Measurements from ENCODE around the gene ELMOD3. TPM values are rescaled to one million over a fixed set of nuclear protein-coding genes. Genes with fewer than 3 reads are reported as not detected.
"Not testable (repeated sequence)": the region's sequence is repeated elsewhere in the genome, so short reads cannot be mapped to it uniquely, and the experiment has no call there.

ELMOD3 gene
- total RNA-seq, 4 donors from 2014 or later: 17.4 to 21.5 (median 18.3) TPM

DNA sequence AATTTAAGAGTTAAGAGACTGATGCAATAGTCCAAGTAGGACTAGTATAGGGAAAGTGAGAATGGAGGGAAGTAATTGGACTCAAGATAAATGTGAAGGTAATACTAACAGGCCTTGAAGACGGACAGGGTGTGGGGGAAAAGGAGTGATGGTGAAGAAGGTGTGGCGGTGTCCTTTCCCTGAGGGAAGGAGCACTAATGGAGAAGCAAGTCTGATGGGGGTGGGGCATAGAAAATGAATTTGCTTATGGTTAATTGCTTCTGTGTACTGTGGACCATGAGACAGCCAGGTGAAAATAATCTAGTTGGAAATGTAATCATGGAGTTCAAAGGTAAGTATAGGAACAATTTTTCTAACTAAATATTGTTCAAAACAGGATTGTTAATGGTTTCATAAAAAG lies 19.6 kb upstream of the ELMOD3 start:
- Histone ChIP-seq H3K4me3 (no peak overlapping the region), H3K27me3 (no peaks in the 10 kb centered on the region), H3K9me3 (no peaks in the 10 kb centered on the region), H3K27ac (replicated peaks in 1 of 4) (no peak overlapping the region), H3K36me3 (no peaks in the 10 kb centered on the region), H3K4me1 (peaks cover 0 to 1% (median under 1%) of the 10 kb centered on the region in 4 donors)
- DNase-seq (ENCODE audit: extremely low spot score): no peak
- TF ChIP-seq POLR2A (IDR thresholded peaks at IDR 0.05; ENCODE audit: low read depth) (no peak), POLR2AphosphoS5 (IDR thresholded peaks at IDR 0.05) (no peak), EP300 (IDR thresholded peaks at IDR 0.05) (no peak)
- TF ChIP-seq, protein P1, sequence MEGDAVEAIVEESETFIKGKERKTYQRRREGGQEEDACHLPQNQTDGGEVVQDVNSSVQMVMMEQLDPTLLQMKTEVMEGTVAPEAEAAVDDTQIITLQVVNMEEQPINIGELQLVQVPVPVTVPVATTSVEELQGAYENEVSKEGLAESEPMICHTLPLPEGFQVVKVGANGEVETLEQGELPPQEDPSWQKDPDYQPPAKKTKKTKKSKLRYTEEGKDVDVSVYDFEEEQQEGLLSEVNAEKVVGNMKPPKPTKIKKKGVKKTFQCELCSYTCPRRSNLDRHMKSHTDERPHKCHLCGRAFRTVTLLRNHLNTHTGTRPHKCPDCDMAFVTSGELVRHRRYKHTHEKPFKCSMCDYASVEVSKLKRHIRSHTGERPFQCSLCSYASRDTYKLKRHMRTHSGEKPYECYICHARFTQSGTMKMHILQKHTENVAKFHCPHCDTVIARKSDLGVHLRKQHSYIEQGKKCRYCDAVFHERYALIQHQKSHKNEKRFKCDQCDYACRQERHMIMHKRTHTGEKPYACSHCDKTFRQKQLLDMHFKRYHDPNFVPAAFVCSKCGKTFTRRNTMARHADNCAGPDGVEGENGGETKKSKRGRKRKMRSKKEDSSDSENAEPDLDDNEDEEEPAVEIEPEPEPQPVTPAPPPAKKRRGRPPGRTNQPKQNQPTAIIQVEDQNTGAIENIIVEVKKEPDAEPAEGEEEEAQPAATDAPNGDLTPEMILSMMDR (IDR thresholded peaks at IDR 0.05): no peak
- 50% methylated on average over 2 of the region's 2 CpGs for WGBS
- intact Hi-C loops (cut with DNase I): no loop called here

DNA sequence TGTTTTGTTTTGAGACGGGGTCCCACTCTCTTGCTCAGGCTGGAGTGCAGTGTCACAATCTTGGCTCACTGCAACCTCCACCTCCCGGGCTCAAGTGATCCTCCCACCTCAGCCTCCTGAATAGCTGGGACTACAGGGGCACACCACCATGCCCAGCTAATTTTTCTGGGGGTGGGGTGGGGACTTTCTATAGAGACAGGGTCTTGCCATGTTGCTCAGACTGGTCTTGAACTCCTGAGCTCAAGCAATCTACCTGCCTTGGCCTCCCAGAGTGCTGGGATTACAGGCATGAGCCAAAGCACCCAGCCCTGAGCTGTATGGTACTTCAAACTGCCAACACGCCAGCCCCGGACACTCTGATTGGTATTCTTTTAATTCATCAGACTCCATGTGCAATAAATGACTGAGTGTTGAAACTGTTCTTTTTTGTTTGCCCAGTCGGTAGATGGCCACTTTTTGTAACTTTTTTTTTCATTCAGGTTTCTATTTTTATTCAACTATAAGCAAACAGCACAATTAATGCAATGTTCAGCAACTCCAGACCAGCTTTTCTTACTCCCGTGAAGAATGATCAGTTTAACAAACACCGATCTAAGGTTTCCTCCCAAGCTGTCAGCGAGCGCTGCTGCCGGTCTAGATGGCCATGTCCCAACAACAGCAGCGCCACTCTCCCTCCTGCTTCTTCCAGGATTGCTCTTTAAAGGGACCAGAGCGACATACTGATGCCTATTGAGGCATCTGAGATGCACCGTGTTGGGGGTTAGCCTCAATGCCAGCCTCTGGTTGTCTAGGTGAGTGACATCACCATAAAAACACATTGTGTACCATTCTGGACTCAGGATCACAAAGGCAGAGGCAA lies 14.3 kb upstream of the ELMOD3 start:
- 31% methylated on average over 13 of the region's 13 CpGs for WGBS
- Histone ChIP-seq H3K27me3 (no peaks in the 10 kb centered on the region), H3K9me3 (no peaks in the 10 kb centered on the region), H3K4me1 (peaks cover 0 to 9% (median 8%) of the 10 kb centered on the region in 4 donors), H3K27ac (replicated peaks in 1 of 4) (no peak overlapping the region), H3K4me3 (no peak overlapping the region), H3K36me3 (peaks cover 9 to 31% (median 28%) of the 10 kb centered on the region in 4 donors)
- no peak for TF ChIP-seq POLR2A (IDR thresholded peaks at IDR 0.05; ENCODE audit: low read depth)
- TF ChIP-seq, protein P1 (IDR thresholded peaks at IDR 0.05): no peak
- no peak for TF ChIP-seq EP300 (IDR thresholded peaks at IDR 0.05)
- no peak for TF ChIP-seq POLR2AphosphoS5 (IDR thresholded peaks at IDR 0.05)
- DNase-seq (ENCODE audit: extremely low spot score): no peak
- intact Hi-C loops (cut with DNase I): no loop called here

DNA sequence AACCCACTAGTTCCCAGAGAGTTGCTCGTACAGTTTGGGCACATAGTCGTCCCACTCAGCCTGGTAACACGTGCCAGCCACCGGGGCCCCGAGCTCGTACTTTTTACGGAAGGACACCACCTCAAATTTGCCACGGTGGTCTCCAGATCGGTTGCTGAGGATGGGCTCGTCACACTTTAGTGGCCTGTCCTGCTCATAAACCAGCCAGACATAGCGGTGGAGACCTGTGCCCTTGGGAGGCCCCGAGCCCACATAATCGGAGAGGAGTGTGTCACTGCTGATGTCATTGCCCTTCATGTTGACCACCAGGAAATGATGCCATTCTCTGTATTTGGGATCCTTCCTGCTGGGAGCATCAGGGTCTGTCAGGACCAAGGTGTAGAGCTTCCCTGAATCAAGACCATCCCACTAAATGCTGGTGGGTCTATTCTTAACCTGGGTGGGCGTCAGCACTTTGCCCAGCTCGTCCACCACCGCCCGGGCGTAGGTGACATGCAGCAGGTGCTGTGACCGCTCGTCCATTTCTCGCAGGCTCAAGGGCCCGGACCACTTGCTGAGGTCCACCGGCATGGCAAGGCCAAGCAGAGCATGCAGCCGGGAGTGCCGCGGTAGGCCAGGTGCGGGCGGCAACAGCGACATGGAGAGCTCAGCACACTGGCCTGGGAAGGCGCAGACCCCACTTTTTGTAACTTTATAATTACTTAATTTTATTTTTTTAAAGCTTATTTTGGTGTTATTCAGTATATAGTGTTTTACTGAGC lies 13.1 kb upstream of the ELMOD3 start:
- TF ChIP-seq EP300 (IDR thresholded peaks at IDR 0.05) (no peak), POLR2A (IDR thresholded peaks at IDR 0.05; ENCODE audit: low read depth) (no peak), POLR2AphosphoS5 (IDR thresholded peaks at IDR 0.05) (no peak)
- TF ChIP-seq, protein P1 (IDR thresholded peaks at IDR 0.05): no peak
- Histone ChIP-seq H3K27ac (replicated peaks in 1 of 4) (no peak overlapping the region), H3K36me3 (peaks cover 14 to 43% (median 39%) of the 10 kb centered on the region in 4 donors), H3K4me3 (no peak overlapping the region), H3K9me3 (no peaks in the 10 kb centered on the region), H3K4me1 (peaks cover 0 to 9% (median 8%) of the 10 kb centered on the region in 4 donors), H3K27me3 (no peaks in the 10 kb centered on the region)
- DNase-seq (ENCODE audit: extremely low spot score): no peak
- WGBS: 92% methylated on average over 30 of the region's 30 CpGs
- intact Hi-C loops (cut with DNase I): no loop called here

GRCh38 chr2:85342156-85342555 lies 12.4 kb upstream of the ELMOD3 start:
- Histone ChIP-seq H3K27ac (replicated peaks in 1 of 4) (no peak overlapping the region), H3K4me1 (peaks cover 0 to 9% (median 8%) of the 10 kb centered on the region in 4 donors), H3K9me3 (no peaks in the 10 kb centered on the region), H3K27me3 (no peaks in the 10 kb centered on the region), H3K4me3 (no peak overlapping the region), H3K36me3 (peaks cover 21 to 50% (median 46%) of the 10 kb centered on the region in 4 donors)
- intact Hi-C loops (cut with DNase I): no loop called here
- no peak for TF ChIP-seq EP300 (IDR thresholded peaks at IDR 0.05)
- no peak for TF ChIP-seq POLR2A (IDR thresholded peaks at IDR 0.05; ENCODE audit: low read depth)
- TF ChIP-seq, protein P1 (IDR thresholded peaks at IDR 0.05): no peak
- no peak for TF ChIP-seq POLR2AphosphoS5 (IDR thresholded peaks at IDR 0.05)
- 82% methylated on average over 3 of the region's 3 CpGs for WGBS
- DNase-seq (ENCODE audit: extremely low spot score): no peak

DNA sequence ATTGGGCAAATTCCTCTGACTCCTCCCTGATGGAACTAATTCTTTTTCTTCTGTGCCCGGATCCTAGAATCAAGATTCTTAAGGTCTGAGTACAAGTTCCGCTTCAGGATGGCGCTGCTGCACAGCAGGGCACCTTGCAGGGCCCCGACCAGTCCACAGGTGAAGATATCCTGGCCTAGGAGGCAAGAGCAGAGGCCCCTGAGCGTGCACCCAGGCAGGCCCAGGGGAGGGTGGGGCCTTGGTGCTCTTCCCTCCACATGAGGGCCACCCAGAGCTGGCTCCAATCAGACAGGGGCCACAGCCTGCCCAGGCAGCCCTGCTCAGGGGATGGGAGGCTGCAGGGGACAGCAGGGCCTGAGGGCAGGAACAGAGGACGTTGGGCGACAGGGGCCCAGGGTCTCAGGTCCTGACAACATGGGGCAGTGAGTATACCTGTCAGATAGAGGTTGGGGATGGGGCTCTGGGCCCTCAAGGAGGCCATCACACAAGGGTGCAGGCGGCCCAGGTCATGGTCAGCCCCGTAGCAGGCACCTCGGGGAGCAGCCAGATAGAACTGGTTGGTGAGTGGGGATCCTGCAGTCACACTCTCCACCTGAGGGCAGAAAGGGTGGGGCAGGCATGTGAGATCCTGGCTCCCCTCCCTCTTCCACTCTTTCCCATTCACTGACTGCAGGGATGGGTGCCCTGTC lies 11.2 kb upstream of the ELMOD3 start:
- H3K4me1 ChIP-seq; intact Hi-C loops (cut with DNase I); H3K4me3 ChIP-seq; H3K27me3 ChIP-seq; DNase-seq (ENCODE audit: extremely low spot score); H3K9me3 ChIP-seq; H3K27ac ChIP-seq (replicated peaks in 1 of 4): not testable (repeated sequence)
- WGBS: 95% methylated on average over 7 of the region's 10 CpGs
- H3K36me3 ChIP-seq: peaks cover 24 to 62% (median 58%) of the 10 kb centered on the region in 4 donors
